OCI-LY7 (cell line): Measurements from ENCODE around the gene DTYMK.

Experiments
- CTCF ChIP-seq: fragments of 200-600 bp; sonication (generic); conservative IDR thresholded peaks from 2 replicates; pipeline ENCODE4 v1.5.1; 2014; ENCODE audit warnings: mild to moderate bottlenecking, antibody characterized with exemption, low read length, moderate library complexity, mixed read lengths
- EZH2phosphoT487 ChIP-seq: fragments of 200-600 bp; sonication (generic); IDR thresholded peaks from 2 replicates; pipeline ENCODE4 v1.6.1; 2018; ENCODE audit warnings: low read depth, borderline replicate concordance, mild to moderate bottlenecking, mixed run types, antibody characterized with exemption, low read length, moderate library complexity, mixed read lengths

GRCh38 chr2:241649927-241650326 lies 36.7 kb downstream of the DTYMK start:
- TF ChIP-seq CTCF (no peak), EZH2phosphoT487 (no peak)
